Dendritic cell treated with granulocyte-macrophage colony-stimulating factor and Interleukin-4, amounts not matched to agents 40 ng/mL and 50 ng/mL, for 4 days (primary cell): ENCODE data around the gene VAPA.
A peak's percentile ranks its signal among the peaks of the same experiment; 100 is the strongest.
"Not testable (repeated sequence)": the region's sequence is repeated elsewhere in the genome, so short reads cannot be mapped to it uniquely, and the experiment has no call there.

Experiments used
- H3K27ac Mint-ChIP-seq: one replicate; pipeline ENCODE4 v1.8.0; 2022; ENCODE audit warnings: mild to moderate bottlenecking, mixed read lengths
- H3K27me3 Mint-ChIP-seq: one replicate; pipeline ENCODE4 v1.8.0; 2022; ENCODE audit warnings: mild to moderate bottlenecking, mixed read lengths
- H3K36me3 Mint-ChIP-seq: one replicate; pipeline ENCODE4 v1.8.0; 2022; ENCODE audit warnings: low read depth, mixed read lengths
- H3K4me1 Mint-ChIP-seq: one replicate; pipeline ENCODE4 v1.8.0; 2022; ENCODE audit warnings: low read depth, mixed read lengths
- H3K4me3 Mint-ChIP-seq: one replicate; pipeline ENCODE4 v1.8.0; 2022; ENCODE audit warnings: mild to moderate bottlenecking, moderate library complexity, mixed read lengths
- H3K9me3 Mint-ChIP-seq: one replicate; pipeline ENCODE4 v1.8.0; 2022; ENCODE audit warnings: mixed read lengths
- intact Hi-C: fragments of 100-400 bp; cut with micrococcal nuclease; formaldehyde crosslinking; loops from one replicate; pipeline ENCODE4 v1.15.0; 2022

The VAPA gene

GRCh38 chr18:9897787-9898291 is 16.0 kb upstream of the VAPA start:
- H3K9me3 Mint-ChIP-seq, H3K27me3 Mint-ChIP-seq, H3K27ac Mint-ChIP-seq, H3K4me3 Mint-ChIP-seq, H3K4me1 Mint-ChIP-seq, intact Hi-C loops, H3K36me3 Mint-ChIP-seq: not testable (repeated sequence)

GRCh38 chr18:9898792-9899549 is 14.8 kb upstream of the VAPA start:
- H3K4me1 Mint-ChIP-seq = no peaks in the 10 kb centered on the region
- H3K27me3 Mint-ChIP-seq = no peaks in the 10 kb centered on the region
- no peak overlapping the region for H3K4me3 Mint-ChIP-seq
- H3K9me3 Mint-ChIP-seq = no peaks in the 10 kb centered on the region
- intact Hi-C loops = no loop called here
- H3K36me3 Mint-ChIP-seq = no peaks in the 10 kb centered on the region
- H3K27ac Mint-ChIP-seq = no peak overlapping the region

DNA sequence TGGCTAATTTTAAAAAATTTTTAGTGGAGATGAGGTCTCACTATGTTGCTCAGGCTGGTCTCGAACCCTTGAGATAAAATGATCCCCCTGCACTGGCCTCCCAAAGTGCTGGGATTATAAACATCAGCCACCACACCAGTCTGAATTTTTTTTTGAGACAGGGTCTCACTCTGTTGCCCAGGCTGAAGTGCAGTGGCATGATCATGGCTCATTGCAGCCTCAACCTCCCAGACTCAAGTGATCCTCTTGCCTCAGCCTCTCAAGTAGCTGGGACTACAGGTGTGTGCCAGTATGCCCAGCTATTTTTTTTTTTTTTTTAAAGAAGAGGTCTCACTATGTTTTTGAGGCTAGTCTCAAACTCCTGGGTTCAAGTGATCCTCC is 14.3 kb upstream of the VAPA start:
- H3K27ac Mint-ChIP-seq, H3K9me3 Mint-ChIP-seq, H3K36me3 Mint-ChIP-seq, intact Hi-C loops, H3K4me1 Mint-ChIP-seq, H3K27me3 Mint-ChIP-seq, H3K4me3 Mint-ChIP-seq: not testable (repeated sequence)

DNA sequence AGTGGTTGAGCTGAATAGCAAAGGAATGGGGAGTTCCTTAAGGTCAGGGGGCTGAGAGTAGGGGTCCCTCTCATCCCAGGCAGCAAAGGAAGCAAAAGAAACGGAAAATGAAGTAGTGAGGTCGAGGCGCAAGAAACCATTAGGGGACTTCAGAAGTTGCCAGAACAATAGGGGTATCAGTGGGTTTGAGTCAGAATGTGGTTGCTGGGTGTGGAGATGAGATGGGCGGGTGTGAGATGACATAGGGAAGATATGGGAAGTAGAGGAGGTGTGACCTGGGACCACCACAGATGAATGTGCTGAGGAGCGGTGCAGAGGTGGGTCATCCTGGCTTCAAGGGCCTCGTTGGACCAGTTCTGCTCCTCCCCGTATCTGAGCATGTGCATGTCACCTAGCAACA is 13.1 kb upstream of the VAPA start:
- Mint-ChIP-seq H3K4me1 (no peaks in the 10 kb centered on the region), H3K9me3 (no peaks in the 10 kb centered on the region), H3K27ac (no peak overlapping the region), H3K4me3 (no peak overlapping the region), H3K27me3 (no peaks in the 10 kb centered on the region), H3K36me3 (no peaks in the 10 kb centered on the region)
- intact Hi-C loops = no loop called here

- Mint-ChIP-seq H3K27me3 (no peaks in the 10 kb centered on the region), H3K4me1 (peaks cover 6% of the 10 kb centered on the region), H3K9me3 (no peaks in the 10 kb centered on the region), H3K36me3 (no peaks in the 10 kb centered on the region), H3K27ac (no peak overlapping the region), H3K4me3 (no peak overlapping the region)
- intact Hi-C loops = no loop called here
These were observed 12.4 kb upstream of the VAPA start for GRCh38 chr18:9901377-9901776.

GRCh38 chr18:9902264-9902663 is 11.6 kb upstream of the VAPA start:
- H3K9me3 Mint-ChIP-seq = not testable (repeated sequence)
- H3K4me1 Mint-ChIP-seq = peaks cover 15% of the 10 kb centered on the region

GRCh38 chr18:9902832-9903231 is 11.0 kb upstream of the VAPA start:
- intact Hi-C loops = no loop called here

More at GRCh38 chr18:9902264-9902663, 11.6 kb upstream of the VAPA start:
- H3K27me3 Mint-ChIP-seq, H3K36me3 Mint-ChIP-seq, H3K27ac Mint-ChIP-seq, H3K4me3 Mint-ChIP-seq, intact Hi-C loops: not testable (repeated sequence)

DNA sequence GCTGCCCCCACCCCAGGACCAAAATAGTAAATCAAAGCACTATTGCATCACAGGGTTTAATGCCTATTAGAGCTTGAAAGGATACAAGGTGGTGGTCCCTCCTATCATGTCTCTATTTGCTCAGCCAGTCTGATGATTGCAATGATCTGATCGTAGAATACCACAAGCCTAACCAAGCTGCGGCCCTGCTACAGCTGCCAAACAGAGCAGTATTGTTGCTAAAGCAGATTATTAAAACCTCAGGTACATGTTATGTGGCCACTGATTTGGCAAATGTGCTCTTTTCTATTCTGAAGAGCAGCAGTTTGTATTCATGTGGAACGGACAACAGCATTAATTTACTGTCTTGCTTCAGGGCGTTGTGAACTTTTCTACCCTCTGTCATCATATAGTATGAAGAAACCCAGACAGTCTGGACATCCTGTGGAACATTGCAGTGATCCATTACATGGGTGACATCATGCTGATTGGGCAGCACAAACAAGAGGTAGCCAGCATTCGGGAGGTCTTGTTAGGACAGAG is 8.4 kb upstream of the VAPA start:
- no peaks in the 10 kb centered on the region for H3K36me3 Mint-ChIP-seq
- H3K4me3 Mint-ChIP-seq = no peak overlapping the region
- H3K27me3 Mint-ChIP-seq = no peaks in the 10 kb centered on the region
- H3K27ac Mint-ChIP-seq = no peak overlapping the region
- H3K9me3 Mint-ChIP-seq = no peaks in the 10 kb centered on the region
- intact Hi-C loops = loop anchor here (5.0 kb wide), 1 partner anchor 38 kb away; no protein-coding TSS in a partner anchor
- peaks cover 35% of the 10 kb centered on the region for H3K4me1 Mint-ChIP-seq

More at GRCh38 chr18:9902832-9903231, 11.0 kb upstream of the VAPA start:
- Mint-ChIP-seq H3K27ac (no peak overlapping the region), H3K4me3 (no peak overlapping the region), H3K4me1 (peaks cover 21% of the 10 kb centered on the region), H3K36me3 (no peaks in the 10 kb centered on the region), H3K9me3 (no peaks in the 10 kb centered on the region), H3K27me3 (no peaks in the 10 kb centered on the region)

DNA sequence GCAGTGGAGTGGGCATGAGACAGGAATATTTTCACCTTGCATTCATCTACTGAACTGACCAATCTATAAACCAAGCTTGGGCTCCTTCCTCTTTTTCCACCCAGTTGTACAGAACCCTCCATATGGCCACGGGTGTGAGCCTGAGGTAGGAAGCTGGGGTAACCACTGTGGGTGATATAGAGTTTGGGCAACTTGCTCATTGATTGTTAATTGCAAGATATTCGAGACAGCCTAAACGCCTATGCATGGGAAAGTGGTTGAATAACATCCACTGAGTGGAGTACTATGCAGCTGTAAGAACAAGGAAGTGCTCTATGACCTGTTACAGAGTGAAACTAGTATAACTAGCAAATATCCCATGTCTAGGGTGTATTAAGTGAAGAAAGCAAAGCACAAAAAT is 7.3 kb upstream of the VAPA start:
- Mint-ChIP-seq H3K36me3 (no peaks in the 10 kb centered on the region), H3K4me1 (peaks cover 38% of the 10 kb centered on the region), H3K27ac (no peak overlapping the region), H3K4me3 (no peak overlapping the region), H3K27me3 (no peaks in the 10 kb centered on the region), H3K9me3 (no peaks in the 10 kb centered on the region)
- intact Hi-C loops = loop anchor here (5.0 kb wide), 1 partner anchor 39 kb away; no protein-coding TSS in a partner anchor

DNA sequence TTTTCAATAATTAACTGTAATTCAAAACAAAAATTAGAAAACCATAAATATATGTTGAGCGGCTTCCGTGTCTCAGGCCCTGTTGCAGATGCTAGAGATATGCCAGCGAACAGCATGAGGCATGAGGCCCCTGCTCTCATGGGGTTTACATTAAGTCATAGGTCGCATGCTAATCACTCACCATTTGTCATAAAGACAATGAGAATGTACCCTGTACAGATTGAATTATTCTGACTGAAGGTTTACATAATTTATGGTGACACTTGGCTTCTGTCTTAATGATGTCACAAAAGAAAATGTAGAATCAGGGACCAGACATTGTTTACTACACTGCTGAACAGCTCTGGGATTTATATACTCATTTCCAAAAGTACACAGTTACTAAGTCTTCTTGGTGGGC is 5.9 kb upstream of the VAPA start:
- Mint-ChIP-seq H3K4me1 (peaks cover 44% of the 10 kb centered on the region), H3K27ac (no peak overlapping the region), H3K9me3 (no peaks in the 10 kb centered on the region), H3K27me3 (no peaks in the 10 kb centered on the region), H3K36me3 (no peaks in the 10 kb centered on the region), H3K4me3 (no peak overlapping the region)
- intact Hi-C loops = loop anchor here (5.0 kb wide), 1 partner anchor 41 kb away; no protein-coding TSS in a partner anchor

DNA sequence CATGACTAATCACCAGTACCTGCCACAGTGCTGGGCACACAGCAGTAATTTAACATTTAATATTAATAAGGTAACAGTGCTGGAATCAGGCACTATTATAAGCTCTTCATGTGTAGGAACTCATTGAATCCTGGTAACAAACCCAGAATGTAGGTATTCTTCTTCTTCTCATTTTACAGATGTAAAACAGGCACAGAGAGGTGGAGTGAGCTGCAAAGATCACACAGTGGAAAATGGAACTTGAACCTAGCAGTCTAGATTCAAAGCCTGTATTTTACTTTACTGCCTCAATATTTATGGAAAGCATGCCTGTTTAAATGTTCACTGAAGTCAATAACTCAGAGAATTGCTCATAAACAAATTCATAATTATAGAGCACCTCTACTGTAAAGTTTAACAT is 3.7 kb upstream of the VAPA start:
- Mint-ChIP-seq H3K9me3 (no peaks in the 10 kb centered on the region), H3K27ac (peak overlapping the region; percentile 43), H3K4me3 (no peak overlapping the region), H3K27me3 (no peaks in the 10 kb centered on the region), H3K36me3 (peaks cover 5% of the 10 kb centered on the region), H3K4me1 (peaks cover 48% of the 10 kb centered on the region)
- intact Hi-C loops = loop anchor here (5.0 to 10.0 kb wide), 3 partner anchors 203 to 617 kb away; partner anchors contain the start of genes NAPG, PPP4R1 and RAB31

DNA sequence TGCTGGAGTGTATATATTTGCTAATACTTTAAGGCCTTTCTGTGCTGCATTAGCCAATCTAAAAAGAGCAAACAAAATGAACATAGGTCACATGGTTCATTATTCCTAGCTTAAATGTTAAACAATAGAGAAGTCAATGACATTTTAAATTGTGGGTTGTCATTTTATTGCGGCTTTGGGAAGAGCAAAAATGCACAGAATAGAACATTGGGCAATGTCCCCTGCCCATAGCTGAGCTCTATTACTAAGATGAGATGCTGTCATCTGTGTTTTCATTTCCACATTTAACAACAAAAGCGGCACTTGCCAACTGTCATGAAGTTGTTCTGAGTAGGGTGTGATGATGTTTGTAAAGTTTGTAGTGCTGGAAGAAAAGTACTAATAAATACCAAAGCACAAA is 3.2 kb upstream of the VAPA start:
- H3K27me3 Mint-ChIP-seq = no peaks in the 10 kb centered on the region
- intact Hi-C loops = loop anchor here (5.0 to 10.0 kb wide), 3 partner anchors 203 to 617 kb away; partner anchors contain the start of genes NAPG, PPP4R1 and RAB31
- H3K4me1 Mint-ChIP-seq = peaks cover 54% of the 10 kb centered on the region
- H3K36me3 Mint-ChIP-seq = peaks cover 6% of the 10 kb centered on the region
- no peak overlapping the region for H3K4me3 Mint-ChIP-seq
- H3K27ac Mint-ChIP-seq = peak overlapping the region; percentile 43
- H3K9me3 Mint-ChIP-seq = no peaks in the 10 kb centered on the region

DNA sequence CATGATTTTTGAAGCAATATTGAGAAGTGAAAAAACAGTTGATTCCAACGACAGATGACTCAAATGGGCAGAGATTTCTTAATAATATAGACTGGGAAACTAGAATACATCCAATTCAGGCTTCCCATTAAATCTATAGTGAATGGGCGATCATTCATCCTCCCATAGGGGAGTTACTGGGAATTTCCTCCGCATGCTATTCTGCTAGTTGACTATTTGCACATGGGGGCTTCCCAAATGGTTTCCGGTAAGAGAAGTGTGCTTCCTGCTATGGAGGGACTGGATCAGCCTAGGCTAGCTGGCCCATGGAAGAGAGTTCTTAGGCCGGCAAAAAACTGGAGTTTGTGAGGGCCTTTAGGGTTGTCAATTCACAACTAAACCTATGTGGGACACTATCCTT is 2.6 kb upstream of the VAPA start:
- H3K27ac Mint-ChIP-seq = no peak overlapping the region
- H3K27me3 Mint-ChIP-seq = no peaks in the 10 kb centered on the region
- intact Hi-C loops = loop anchor here (5.0 to 10.0 kb wide), 3 partner anchors 204 to 616 kb away; partner anchors contain the start of genes NAPG, PPP4R1 and RAB31
- H3K36me3 Mint-ChIP-seq = peaks cover 6% of the 10 kb centered on the region
- H3K4me1 Mint-ChIP-seq = peaks cover 54% of the 10 kb centered on the region
- no peaks in the 10 kb centered on the region for H3K9me3 Mint-ChIP-seq
- H3K4me3 Mint-ChIP-seq = no peak overlapping the region

DNA sequence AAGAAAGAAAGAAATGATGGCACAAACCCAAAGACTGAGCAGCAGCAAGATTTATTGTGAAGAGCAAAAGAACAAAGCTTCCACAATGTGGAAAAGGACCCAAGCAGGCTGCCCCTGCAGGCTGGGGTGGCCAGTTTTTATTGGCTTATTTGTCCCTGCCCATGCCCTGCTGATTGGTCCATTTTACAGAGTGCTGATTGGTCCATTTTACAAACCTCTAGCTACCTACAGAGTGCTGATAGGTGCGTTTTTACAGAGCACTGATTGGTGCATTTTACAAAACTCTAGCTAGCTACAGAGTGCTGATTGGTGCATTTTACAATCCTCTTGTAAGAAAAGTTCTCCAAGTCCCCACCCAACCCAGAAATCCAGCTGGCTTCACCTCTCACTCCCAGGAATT is 1.5 kb upstream of the VAPA start:
- H3K4me3 Mint-ChIP-seq, H3K27me3 Mint-ChIP-seq, H3K27ac Mint-ChIP-seq, H3K9me3 Mint-ChIP-seq, H3K36me3 Mint-ChIP-seq: not testable (repeated sequence)
- peaks cover 48% of the 10 kb centered on the region for H3K4me1 Mint-ChIP-seq
- intact Hi-C loops = loop anchor here (5.0 to 10.0 kb wide), 3 partner anchors 205 to 615 kb away; partner anchors contain the start of genes NAPG, PPP4R1 and RAB31
